Neural cell (in vitro differentiated cells): ENCODE measurements around the gene GABPB2. TPM values are rescaled to one million over a fixed set of nuclear protein-coding genes. Genes with fewer than 3 reads are reported as not detected.
A peak's percentile ranks its signal among the peaks of the same experiment; 100 is the strongest.

Source experiments
- H2AFZ ChIP-seq: fragments of 200-600, 300-800 bp; sonication (generic), shearing (Covaris generic); 2 replicates; pipeline ENCODE4 v1.6.0; 2014; ENCODE audit warnings: low read depth, mild to moderate bottlenecking, antibody characterized with exemption, low read length, moderate library complexity
- H3F3A ChIP-seq: fragments of 200-600 bp; shearing (Covaris generic); 2 replicates; pipeline ENCODE4 v1.6.1; 2016; ENCODE audit warnings: mild to moderate bottlenecking, moderate library complexity, mixed read lengths, antibody characterized with exemption, low read length; ENCODE audit not compliant: insufficient read depth, poor library complexity, severe bottlenecking
- H3K27ac ChIP-seq: fragments of 200-600, 300-800 bp; sonication (generic), shearing (Covaris generic); 2 replicates; pipeline ENCODE4 v1.5.1; 2014; ENCODE audit warnings: mild to moderate bottlenecking, low read length, moderate library complexity
- H3K27me3 ChIP-seq: fragments of 300-800, 200-600 bp; sonication (generic), shearing (Covaris generic); 2 replicates; pipeline ENCODE4 v1.6.0; 2014; ENCODE audit warnings: mild to moderate bottlenecking, low read depth, low read length, moderate library complexity; ENCODE audit not compliant: insufficient read depth
- H3K36me3 ChIP-seq: fragments of 300-800, 200-600 bp; sonication (generic), shearing (Covaris generic); 2 replicates; pipeline ENCODE4 v1.5.1; 2014; ENCODE audit warnings: mild to moderate bottlenecking, antibody characterized with exemption, low read length, moderate library complexity; ENCODE audit not compliant: insufficient read depth
- H3K4me2 ChIP-seq: fragments of 300-800, 200-600 bp; sonication (generic), shearing (Covaris generic); 2 replicates; pipeline ENCODE4 v1.6.0; 2014; ENCODE audit warnings: mild to moderate bottlenecking, low read length
- H3K4me3 ChIP-seq: fragments of 300-800, 200-600 bp; sonication (generic), shearing (Covaris generic); 2 replicates; pipeline ENCODE4 v1.5.1; 2014; ENCODE audit warnings: mild to moderate bottlenecking, low read length, moderate library complexity
- H3K79me2 ChIP-seq: fragments of 200-600 bp; shearing (Covaris generic); replicated peaks from 2 replicates; pipeline ENCODE4 v1.6.0; 2014; ENCODE audit warnings: mild to moderate bottlenecking, low read length, moderate library complexity; ENCODE audit not compliant: insufficient read depth
- H3K9ac ChIP-seq: fragments of 300-800, 200-600 bp; sonication (generic), shearing (Covaris generic); 2 replicates; pipeline ENCODE4 v1.6.1; 2016; ENCODE audit warnings: mild to moderate bottlenecking, low read length, mixed read lengths
- H3K9me2 ChIP-seq: fragments of 200-600 bp; shearing (Covaris generic); 2 replicates; pipeline ENCODE4 v1.6.1; 2016; ENCODE audit warnings: mild to moderate bottlenecking, low read length, mixed read lengths; ENCODE audit not compliant: insufficient read depth
- H3K9me3 ChIP-seq: fragments of 200-600, 300-800 bp; sonication (generic), shearing (Covaris generic); 2 replicates; pipeline ENCODE4 v1.6.1; 2016; ENCODE audit warnings: mild to moderate bottlenecking, mixed run types, low read length, moderate library complexity, mixed read lengths
- H4K20me1 ChIP-seq: fragments of 200-600 bp; shearing (Covaris generic); 2 replicates; pipeline ENCODE4 v1.6.1; 2016; ENCODE audit warnings: mild to moderate bottlenecking, mixed run types; ENCODE audit not compliant: insufficient read depth
- EZH2 ChIP-seq: fragments of 200-600, 300-800 bp; shearing (Covaris generic), sonication (generic); IDR thresholded peaks from 2 replicates; pipeline ENCODE4 v1.6.1; 2014; ENCODE audit warnings: antibody characterized with exemption, low read length, borderline replicate concordance, mild to moderate bottlenecking; ENCODE audit not compliant: insufficient read depth, poor library complexity, severe bottlenecking
- MXI1 ChIP-seq: fragments of 450-650 bp; conservative IDR thresholded peaks from 2 replicates; pipeline ENCODE4 v1.6.1; 2014; ENCODE audit warnings: antibody characterized with exemption, mild to moderate bottlenecking; ENCODE audit not compliant: poor library complexity, severe bottlenecking
- POLR2AphosphoS5 ChIP-seq: IDR thresholded peaks from 2 replicates; pipeline ENCODE4 v1.6.1; 2012
- RAD21 ChIP-seq: fragments of 450-650 bp; conservative IDR thresholded peaks from 2 replicates; pipeline ENCODE4 v1.6.1; 2014; ENCODE audit warnings: antibody characterized with exemption, mild to moderate bottlenecking, moderate library complexity
- SMC3 ChIP-seq: fragments of 450-650 bp; conservative IDR thresholded peaks from 2 replicates; pipeline ENCODE4 v1.6.1; 2014; ENCODE audit warnings: antibody characterized with exemption, mild to moderate bottlenecking, moderate library complexity; ENCODE audit not compliant: poor library complexity
- TAF1 ChIP-seq: IDR thresholded peaks from 2 replicates; pipeline ENCODE4 v1.6.1; 2012; ENCODE audit warnings: low read depth
- polyA plus RNA-seq: library from polyadenylated mRNA; depleted of rRNA; stranded (reverse); fragments of >200 nt; gene quantifications from 2 replicates; pipeline ENCODE4 v1.2.3, GENCODE V29; 2014
- TF ChIP-seq, protein P1 (sequence below): fragments of 450-650 bp; IDR thresholded peaks from 2 replicates; pipeline ENCODE4 v1.5.1; 2014; ENCODE audit warnings: antibody characterized with exemption, mild to moderate bottlenecking, moderate library complexity; ENCODE audit not compliant: poor library complexity, severe bottlenecking
- TF ChIP-seq, protein P2 (sequence below): IDR thresholded peaks from 2 replicates; pipeline ENCODE4 v1.6.1; 2012; ENCODE audit warnings: borderline replicate concordance

GABPB2 gene
- polyA plus RNA-seq, 1 donor from 2014 or later: 4.1 TPM

DNA sequence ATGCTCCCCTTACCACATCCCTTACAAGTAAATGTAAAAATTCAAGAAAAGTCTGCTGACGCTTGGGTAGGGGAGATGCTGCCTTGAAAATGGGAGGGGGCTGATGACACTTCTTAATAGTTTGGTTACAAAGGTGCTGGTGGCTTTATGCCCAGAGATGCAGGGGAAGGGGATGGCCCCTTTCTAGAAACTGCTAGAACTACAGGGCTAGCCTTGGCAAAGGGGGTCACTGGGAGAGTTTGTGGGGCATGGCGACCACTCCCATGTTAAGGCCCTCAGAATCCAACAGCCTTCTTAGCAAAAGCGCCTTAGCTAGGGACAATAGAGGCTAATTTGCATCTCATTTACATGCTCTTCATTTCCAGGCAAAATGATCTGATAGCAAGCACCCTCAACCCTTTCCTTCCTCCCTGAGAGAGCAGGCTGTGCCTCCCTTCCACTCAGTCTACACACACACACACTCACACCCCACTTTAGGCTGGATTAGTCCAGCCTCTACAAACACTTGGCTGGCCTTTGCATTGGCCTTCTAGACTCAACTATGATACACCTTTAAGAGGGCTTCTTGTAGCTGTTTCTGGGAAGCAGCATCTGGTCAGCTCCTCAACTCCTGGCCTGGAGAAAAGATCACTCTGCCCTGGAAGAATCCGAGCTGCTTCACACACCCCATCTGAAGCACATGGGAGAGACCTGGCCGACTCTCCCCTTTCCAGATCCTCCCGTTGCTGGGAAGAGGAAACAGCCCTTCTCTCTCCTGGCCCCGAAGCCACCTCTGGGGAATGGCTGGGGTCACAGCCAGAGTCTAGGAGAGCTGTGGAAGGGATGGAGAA, 74.1 kb downstream of the GABPB2 start:
- Histone ChIP-seq H3K4me2 (peak overlapping the region; percentile 87), H4K20me1 (peaks cover 7% of the 10 kb centered on the region), H2AFZ (no peak overlapping the region), H3K4me3 (peak overlapping the region; percentile 100), H3K9me2 (no peaks in the 10 kb centered on the region), H3F3A (no peaks in the 10 kb centered on the region), H3K9ac (peak overlapping the region; percentile 98), H3K79me2 (peaks cover 41% of the 10 kb centered on the region), H3K27ac (peak overlapping the region; percentile 87), H3K36me3 (no peaks in the 10 kb centered on the region), H3K27me3 (no peaks in the 10 kb centered on the region), H3K9me3 (no peaks in the 10 kb centered on the region)
- TF ChIP-seq, protein P1, sequence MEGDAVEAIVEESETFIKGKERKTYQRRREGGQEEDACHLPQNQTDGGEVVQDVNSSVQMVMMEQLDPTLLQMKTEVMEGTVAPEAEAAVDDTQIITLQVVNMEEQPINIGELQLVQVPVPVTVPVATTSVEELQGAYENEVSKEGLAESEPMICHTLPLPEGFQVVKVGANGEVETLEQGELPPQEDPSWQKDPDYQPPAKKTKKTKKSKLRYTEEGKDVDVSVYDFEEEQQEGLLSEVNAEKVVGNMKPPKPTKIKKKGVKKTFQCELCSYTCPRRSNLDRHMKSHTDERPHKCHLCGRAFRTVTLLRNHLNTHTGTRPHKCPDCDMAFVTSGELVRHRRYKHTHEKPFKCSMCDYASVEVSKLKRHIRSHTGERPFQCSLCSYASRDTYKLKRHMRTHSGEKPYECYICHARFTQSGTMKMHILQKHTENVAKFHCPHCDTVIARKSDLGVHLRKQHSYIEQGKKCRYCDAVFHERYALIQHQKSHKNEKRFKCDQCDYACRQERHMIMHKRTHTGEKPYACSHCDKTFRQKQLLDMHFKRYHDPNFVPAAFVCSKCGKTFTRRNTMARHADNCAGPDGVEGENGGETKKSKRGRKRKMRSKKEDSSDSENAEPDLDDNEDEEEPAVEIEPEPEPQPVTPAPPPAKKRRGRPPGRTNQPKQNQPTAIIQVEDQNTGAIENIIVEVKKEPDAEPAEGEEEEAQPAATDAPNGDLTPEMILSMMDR: no peak
- peak; percentile 19 for TF ChIP-seq MXI1

DNA sequence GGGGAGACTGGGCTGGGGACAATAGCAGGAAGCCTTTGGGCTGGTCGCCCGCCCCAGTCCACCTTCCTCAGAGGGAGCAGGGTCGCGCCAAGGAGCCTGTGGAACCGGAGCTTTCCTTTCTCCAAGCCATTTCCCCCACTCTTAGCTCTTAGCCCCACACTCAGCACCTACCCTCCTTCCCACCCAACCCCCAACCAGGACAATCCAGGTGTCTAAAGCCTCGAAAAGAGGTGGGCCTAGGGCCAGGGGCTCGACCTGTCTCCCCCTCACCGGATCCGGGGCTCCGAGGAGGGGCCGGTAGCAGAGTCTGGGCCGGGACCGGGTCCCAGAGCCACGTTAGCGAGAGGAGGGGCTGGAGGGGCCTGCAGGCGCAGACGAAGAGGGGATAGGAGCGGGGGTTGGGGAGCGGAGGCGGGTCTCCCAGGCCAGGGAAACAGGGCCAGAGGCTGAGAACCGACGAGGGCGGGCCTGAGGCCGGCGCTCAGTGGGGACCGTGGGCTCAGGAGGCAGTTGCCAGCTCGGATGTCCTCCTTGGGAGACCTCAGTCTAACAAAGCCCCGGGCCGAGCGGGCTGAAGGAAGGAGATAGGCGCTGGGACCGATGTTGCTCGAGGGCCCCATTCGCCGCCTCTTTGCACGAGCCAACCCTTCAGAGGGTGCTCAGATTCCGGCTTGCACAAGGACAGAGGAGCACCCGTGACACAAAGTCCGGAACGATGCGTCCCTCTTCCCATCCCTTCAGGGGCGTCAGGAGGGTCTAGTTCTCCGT, 74.9 kb downstream of the GABPB2 start:
- H2AFZ ChIP-seq: peak overlapping the region; percentile 51
- H3F3A ChIP-seq: no peaks in the 10 kb centered on the region
- H3K4me2 ChIP-seq: peak overlapping the region; percentile 87
- H3K27me3 ChIP-seq: no peaks in the 10 kb centered on the region
- H3K9ac ChIP-seq: peak overlapping the region; percentile 98
- H3K27ac ChIP-seq: peak overlapping the region; percentile 87
- peaks cover 41% of the 10 kb centered on the region for H3K79me2 ChIP-seq
- no peaks in the 10 kb centered on the region for H3K9me3 ChIP-seq
- H3K9me2 ChIP-seq: no peaks in the 10 kb centered on the region
- H3K4me3 ChIP-seq: peak overlapping the region; percentile 100
- H4K20me1 ChIP-seq: peaks cover 7% of the 10 kb centered on the region
- TF ChIP-seq TAF1 (no peak), SMC3 (no peak), MXI1 (peak; percentile 21)
- TF ChIP-seq, protein P2, sequence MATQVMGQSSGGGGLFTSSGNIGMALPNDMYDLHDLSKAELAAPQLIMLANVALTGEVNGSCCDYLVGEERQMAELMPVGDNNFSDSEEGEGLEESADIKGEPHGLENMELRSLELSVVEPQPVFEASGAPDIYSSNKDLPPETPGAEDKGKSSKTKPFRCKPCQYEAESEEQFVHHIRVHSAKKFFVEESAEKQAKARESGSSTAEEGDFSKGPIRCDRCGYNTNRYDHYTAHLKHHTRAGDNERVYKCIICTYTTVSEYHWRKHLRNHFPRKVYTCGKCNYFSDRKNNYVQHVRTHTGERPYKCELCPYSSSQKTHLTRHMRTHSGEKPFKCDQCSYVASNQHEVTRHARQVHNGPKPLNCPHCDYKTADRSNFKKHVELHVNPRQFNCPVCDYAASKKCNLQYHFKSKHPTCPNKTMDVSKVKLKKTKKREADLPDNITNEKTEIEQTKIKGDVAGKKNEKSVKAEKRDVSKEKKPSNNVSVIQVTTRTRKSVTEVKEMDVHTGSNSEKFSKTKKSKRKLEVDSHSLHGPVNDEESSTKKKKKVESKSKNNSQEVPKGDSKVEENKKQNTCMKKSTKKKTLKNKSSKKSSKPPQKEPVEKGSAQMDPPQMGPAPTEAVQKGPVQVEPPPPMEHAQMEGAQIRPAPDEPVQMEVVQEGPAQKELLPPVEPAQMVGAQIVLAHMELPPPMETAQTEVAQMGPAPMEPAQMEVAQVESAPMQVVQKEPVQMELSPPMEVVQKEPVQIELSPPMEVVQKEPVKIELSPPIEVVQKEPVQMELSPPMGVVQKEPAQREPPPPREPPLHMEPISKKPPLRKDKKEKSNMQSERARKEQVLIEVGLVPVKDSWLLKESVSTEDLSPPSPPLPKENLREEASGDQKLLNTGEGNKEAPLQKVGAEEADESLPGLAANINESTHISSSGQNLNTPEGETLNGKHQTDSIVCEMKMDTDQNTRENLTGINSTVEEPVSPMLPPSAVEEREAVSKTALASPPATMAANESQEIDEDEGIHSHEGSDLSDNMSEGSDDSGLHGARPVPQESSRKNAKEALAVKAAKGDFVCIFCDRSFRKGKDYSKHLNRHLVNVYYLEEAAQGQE: no peak
- H3K36me3 ChIP-seq: no peaks in the 10 kb centered on the region

DNA sequence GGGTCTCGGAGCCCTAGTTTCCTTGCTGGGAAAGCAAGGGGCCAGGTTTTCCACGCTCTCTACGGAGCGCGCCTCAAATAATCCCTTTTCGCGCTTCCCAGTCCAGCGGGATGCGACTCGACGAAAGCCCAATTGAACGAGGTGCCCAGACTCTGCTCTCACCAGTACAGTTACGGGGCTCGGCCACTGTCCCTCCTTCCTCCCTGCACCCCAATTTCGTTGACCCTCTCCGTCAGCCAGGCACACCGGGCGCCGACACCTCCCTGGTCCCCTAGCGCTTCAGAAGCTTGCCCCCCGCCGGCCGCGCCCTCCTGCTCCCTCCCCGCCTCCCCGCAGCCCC, 75.5 kb downstream of the GABPB2 start:
- Histone ChIP-seq H4K20me1 (peaks cover 7% of the 10 kb centered on the region), H3K9me3 (no peaks in the 10 kb centered on the region), H3K79me2 (peaks cover 41% of the 10 kb centered on the region), H3K36me3 (no peaks in the 10 kb centered on the region), H3K27me3 (no peaks in the 10 kb centered on the region), H3K27ac (peak overlapping the region; percentile 87), H3K9me2 (no peaks in the 10 kb centered on the region), H3K9ac (peak overlapping the region; percentile 98), H3F3A (no peaks in the 10 kb centered on the region), H2AFZ (peak overlapping the region; percentile 51), H3K4me2 (peak overlapping the region; percentile 87), H3K4me3 (peak overlapping the region; percentile 100)
- TF ChIP-seq, protein P2: no peak
- TF ChIP-seq EZH2: no peak
- no peak for TF ChIP-seq SMC3
- TF ChIP-seq TAF1: no peak
- no peak for TF ChIP-seq RAD21
- TF ChIP-seq POLR2AphosphoS5: no peak
- no peak for TF ChIP-seq MXI1
- TF ChIP-seq, protein P1: no peak
